ENCODE measurements around the gene NFYA. TPM values are rescaled to one million over a fixed set of nuclear protein-coding genes. Genes with fewer than 3 reads are reported as not detected.
"Not testable (repeated sequence)": the region's sequence is repeated elsewhere in the genome, so short reads cannot be mapped to it uniquely, and the experiment has no call there.

Gene NFYA
- total RNA-seq, 1 experiment from 2014 or later = 7.8 TPM

- not testable (repeated sequence) for DNase-seq (ENCODE audit: low read depth)
Observed at GRCh38 chr6:41115027-41115426, 42.3 kb downstream of the NFYA start.

- DNase-seq (ENCODE audit: low read depth) = no peak
Observed at GRCh38 chr6:41119508-41119907, 46.7 kb downstream of the NFYA start.

GRCh38 chr6:41120058-41120457 is 47.3 kb downstream of the NFYA start:
- no peak for DNase-seq (ENCODE audit: low read depth)

GRCh38 chr6:41122373-41122772 is 49.6 kb downstream of the NFYA start:
- DNase-seq (ENCODE audit: low read depth) = no peak

- no peak for DNase-seq (ENCODE audit: low read depth)
Observed at GRCh38 chr6:41122918-41123317, 50.1 kb downstream of the NFYA start.

GRCh38 chr6:41125282-41125681 is 52.5 kb downstream of the NFYA start:
- DNase-seq (ENCODE audit: low read depth) = no peak

- no peak for DNase-seq (ENCODE audit: low read depth)
Observed at GRCh38 chr6:41132254-41132653, 59.5 kb downstream of the NFYA start.

GRCh38 chr6:41135062-41135832 is 62.5 kb downstream of the NFYA start:
- no peak for DNase-seq (ENCODE audit: low read depth)

GRCh38 chr6:41136911-41137310 is 64.1 kb downstream of the NFYA start:
- no peak for DNase-seq (ENCODE audit: low read depth)

GRCh38 chr6:41147917-41148316 is 75.1 kb downstream of the NFYA start:
- DNase-seq (ENCODE audit: low read depth) = no peak

Other genes starting within 250 kb of the NFYA start
- 0.10 and 0.12 TPM in 2 replicates for gene UNC5CL, start 33.8 kb upstream of the NFYA start, total RNA-seq (2014; rRNA removed; shearing (Covaris generic))
- not detected in 2 replicates for gene TSPO2, start 30.5 kb upstream of the NFYA start, total RNA-seq (2014; rRNA removed; shearing (Covaris generic))
- gene APOBEC2, start 19.8 kb upstream of the NFYA start, total RNA-seq (2014; rRNA removed; shearing (Covaris generic)) = not detected in 2 replicates
- gene OARD1, start 618 bp upstream of the NFYA start, total RNA-seq (2014; rRNA removed; shearing (Covaris generic)) = 26.1 and 28.0 TPM in 2 replicates
- not detected in 2 replicates for gene TREML1, start 81.4 kb downstream of the NFYA start, total RNA-seq (2014; rRNA removed; shearing (Covaris generic))
- gene TREM2, start 90.1 kb downstream of the NFYA start, total RNA-seq (2014; rRNA removed; shearing (Covaris generic)) = 0.39 TPM in 1 of 2 replicates, not detected in the other
- not detected in 2 replicates for gene TREML2, start 128.2 kb downstream of the NFYA start, total RNA-seq (2014; rRNA removed; shearing (Covaris generic))
- gene TREML4, start 155.4 kb downstream of the NFYA start, total RNA-seq (2014; rRNA removed; shearing (Covaris generic)) = not detected in 2 replicates
- 2.0 TPM in 1 of 2 replicates, not detected in the other for gene TREM1, start 213.7 kb downstream of the NFYA start, total RNA-seq (2014; rRNA removed; shearing (Covaris generic))